ENCODE measurements around the gene BANF1. TPM values are rescaled to one million over a fixed set of nuclear protein-coding genes. Genes with fewer than 3 reads are reported as not detected.
"Not testable (repeated sequence)": the region's sequence is repeated elsewhere in the genome, so short reads cannot be mapped to it uniquely, and the experiment has no call there.

Gene BANF1
- total RNA-seq, 1 experiment from 2014 or later, result 248 TPM

DNA sequence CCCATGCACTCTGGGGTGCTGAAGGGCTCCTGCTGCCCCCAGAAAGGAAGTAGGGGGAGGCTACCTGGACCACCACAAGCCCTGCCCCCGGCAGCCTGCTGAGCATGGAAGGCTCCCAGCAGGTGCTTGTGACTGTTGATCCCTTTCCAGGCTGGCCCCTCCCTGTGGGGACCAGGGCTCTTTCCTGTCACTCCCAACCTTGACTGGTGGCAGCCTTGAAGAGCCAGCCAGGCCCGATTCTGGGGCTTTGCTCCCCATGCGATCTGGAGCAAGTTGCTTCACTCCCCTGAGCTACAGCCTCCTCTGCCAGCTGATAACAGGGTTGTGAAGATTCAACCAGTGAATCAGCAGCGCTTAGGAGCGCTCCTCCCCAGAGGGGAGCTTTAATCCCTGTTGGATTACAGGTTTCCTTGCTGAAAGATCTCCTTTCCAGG lies 4.9 kb downstream of the BANF1 start:
- no peaks in the 10 kb centered on the region for H3K27me3 Mint-ChIP-seq (ENCODE audit: unreplicated experiment)
- H3K9me3 Mint-ChIP-seq (ENCODE audit: low read depth, unreplicated experiment), result no peaks in the 10 kb centered on the region
- TF ChIP-seq, protein P1, sequence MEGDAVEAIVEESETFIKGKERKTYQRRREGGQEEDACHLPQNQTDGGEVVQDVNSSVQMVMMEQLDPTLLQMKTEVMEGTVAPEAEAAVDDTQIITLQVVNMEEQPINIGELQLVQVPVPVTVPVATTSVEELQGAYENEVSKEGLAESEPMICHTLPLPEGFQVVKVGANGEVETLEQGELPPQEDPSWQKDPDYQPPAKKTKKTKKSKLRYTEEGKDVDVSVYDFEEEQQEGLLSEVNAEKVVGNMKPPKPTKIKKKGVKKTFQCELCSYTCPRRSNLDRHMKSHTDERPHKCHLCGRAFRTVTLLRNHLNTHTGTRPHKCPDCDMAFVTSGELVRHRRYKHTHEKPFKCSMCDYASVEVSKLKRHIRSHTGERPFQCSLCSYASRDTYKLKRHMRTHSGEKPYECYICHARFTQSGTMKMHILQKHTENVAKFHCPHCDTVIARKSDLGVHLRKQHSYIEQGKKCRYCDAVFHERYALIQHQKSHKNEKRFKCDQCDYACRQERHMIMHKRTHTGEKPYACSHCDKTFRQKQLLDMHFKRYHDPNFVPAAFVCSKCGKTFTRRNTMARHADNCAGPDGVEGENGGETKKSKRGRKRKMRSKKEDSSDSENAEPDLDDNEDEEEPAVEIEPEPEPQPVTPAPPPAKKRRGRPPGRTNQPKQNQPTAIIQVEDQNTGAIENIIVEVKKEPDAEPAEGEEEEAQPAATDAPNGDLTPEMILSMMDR (IDR thresholded peaks at IDR 0.05; ENCODE audit: unreplicated experiment), result no peak
- peaks cover 46% of the 10 kb centered on the region for H3K36me3 Mint-ChIP-seq (ENCODE audit: insufficient read depth, unreplicated experiment)
- intact Hi-C loops (cut with micrococcal nuclease; ENCODE audit: unreplicated experiment), result no loop called here
- no peak overlapping the region for H3K4me3 Mint-ChIP-seq (ENCODE audit: low read depth, unreplicated experiment)
- DNase-seq, result no peak
- no TSS peak for BruUV-seq (replicated peaks)
- peaks cover 7% of the 10 kb centered on the region for H3K4me1 Mint-ChIP-seq (ENCODE audit: low read depth, unreplicated experiment)
- no peak overlapping the region for H3K27ac Mint-ChIP-seq (ENCODE audit: unreplicated experiment)
- CTCF ChIA-PET, result no interaction called here

DNA sequence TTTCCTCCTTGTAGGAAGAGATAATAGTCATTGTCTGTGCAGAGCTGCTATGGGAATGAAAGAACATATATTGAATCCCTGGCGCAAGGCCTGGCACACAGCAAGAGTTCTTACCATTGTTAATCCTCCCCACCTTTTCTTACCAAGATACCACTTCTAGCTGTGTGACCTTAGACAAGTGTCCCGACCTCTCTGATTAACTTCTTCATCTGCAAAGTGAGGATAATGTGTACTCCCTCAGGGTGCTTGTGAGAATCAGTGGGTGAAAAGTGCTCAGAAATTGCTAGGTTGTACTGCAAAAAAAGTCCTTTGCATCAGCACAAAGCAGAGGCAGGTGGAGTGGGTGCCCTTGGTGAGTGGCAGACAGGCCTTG lies 5.8 kb downstream of the BANF1 start:
- H3K27me3 Mint-ChIP-seq (ENCODE audit: unreplicated experiment), result no peaks in the 10 kb centered on the region
- H3K27ac Mint-ChIP-seq (ENCODE audit: unreplicated experiment), result no peak overlapping the region
- intact Hi-C loops (cut with micrococcal nuclease; ENCODE audit: unreplicated experiment), result no loop called here
- no peaks in the 10 kb centered on the region for H3K9me3 Mint-ChIP-seq (ENCODE audit: low read depth, unreplicated experiment)
- BruUV-seq (replicated peaks), result no TSS peak
- TF ChIP-seq, protein P1 (IDR thresholded peaks at IDR 0.05; ENCODE audit: unreplicated experiment), result no peak
- peaks cover 46% of the 10 kb centered on the region for H3K36me3 Mint-ChIP-seq (ENCODE audit: insufficient read depth, unreplicated experiment)
- CTCF ChIA-PET, result no interaction called here
- H3K4me1 Mint-ChIP-seq (ENCODE audit: low read depth, unreplicated experiment), result peaks cover 5% of the 10 kb centered on the region
- DNase-seq, result no peak
- no peak overlapping the region for H3K4me3 Mint-ChIP-seq (ENCODE audit: low read depth, unreplicated experiment)

DNA sequence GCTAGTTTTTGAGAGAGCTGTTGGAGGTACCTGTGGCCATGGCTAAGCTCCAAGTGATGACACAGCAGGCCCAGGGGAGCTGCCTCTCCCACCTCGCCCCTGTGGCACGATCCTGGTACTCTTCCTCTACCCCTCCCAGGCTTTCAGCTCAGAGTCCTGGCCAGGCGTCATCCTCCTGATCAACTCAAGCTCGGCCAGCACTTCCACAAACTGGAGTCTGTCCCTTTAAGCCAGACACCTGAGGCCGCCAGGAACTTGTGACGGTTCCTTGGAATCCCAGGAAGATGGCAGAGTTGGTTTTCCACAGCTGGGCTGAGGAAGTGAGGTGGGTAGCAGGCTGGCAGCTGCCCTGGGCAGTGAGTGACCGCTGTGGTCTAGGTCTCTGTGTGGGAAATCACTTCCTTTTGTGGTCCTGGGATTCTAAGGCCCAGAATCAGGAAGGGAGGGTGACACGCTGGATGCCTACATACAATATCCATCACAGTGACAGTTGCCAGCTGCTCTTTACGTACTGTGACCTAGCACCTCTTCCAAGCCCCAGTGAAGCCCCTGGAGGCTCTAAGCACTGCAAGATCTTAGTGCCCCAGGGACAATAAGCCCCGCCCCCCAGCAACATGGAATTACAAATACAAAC lies 6.3 kb downstream of the BANF1 start:
- Mint-ChIP-seq H3K36me3 (ENCODE audit: insufficient read depth, unreplicated experiment) (peaks cover 41% of the 10 kb centered on the region), H3K27ac (ENCODE audit: unreplicated experiment) (no peak overlapping the region), H3K9me3 (ENCODE audit: low read depth, unreplicated experiment) (no peaks in the 10 kb centered on the region), H3K4me3 (ENCODE audit: low read depth, unreplicated experiment) (no peak overlapping the region), H3K27me3 (ENCODE audit: unreplicated experiment) (no peaks in the 10 kb centered on the region), H3K4me1 (ENCODE audit: low read depth, unreplicated experiment) (peaks cover 6% of the 10 kb centered on the region)
- intact Hi-C loops (cut with micrococcal nuclease; ENCODE audit: unreplicated experiment), result no loop called here
- no TSS peak for BruUV-seq (replicated peaks)
- TF ChIP-seq, protein P1 (IDR thresholded peaks at IDR 0.05; ENCODE audit: unreplicated experiment), result no peak
- no peak for DNase-seq
- CTCF ChIA-PET, result interaction anchor here (0.6 kb wide), 1 partner anchor 462 kb away, joined by 6 read pairs; no protein-coding TSS in a partner anchor

DNA sequence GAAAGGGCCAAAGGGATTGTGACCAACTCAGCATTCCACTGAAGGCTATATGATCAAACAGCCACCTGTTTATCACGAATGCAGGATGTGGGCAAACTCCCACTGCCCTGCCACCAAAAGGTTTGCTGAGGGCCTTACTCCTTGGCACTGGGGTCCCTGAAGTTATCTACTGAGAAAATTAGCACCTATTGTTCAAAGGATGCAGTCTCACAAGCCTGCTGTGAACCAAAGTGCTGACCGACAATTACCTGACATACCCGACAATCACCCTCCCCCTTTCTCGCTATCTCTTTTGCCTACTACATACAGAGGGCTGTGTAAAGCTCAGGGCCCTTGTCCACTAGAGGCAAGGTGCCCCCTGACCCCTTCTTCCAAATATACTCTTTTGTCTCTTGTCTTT lies 7.7 kb downstream of the BANF1 start:
- DNase-seq; H3K9me3 Mint-ChIP-seq (ENCODE audit: low read depth, unreplicated experiment); H3K27ac Mint-ChIP-seq (ENCODE audit: unreplicated experiment); H3K4me3 Mint-ChIP-seq (ENCODE audit: low read depth, unreplicated experiment); CTCF ChIA-PET; BruUV-seq (replicated peaks); intact Hi-C loops (cut with micrococcal nuclease; ENCODE audit: unreplicated experiment); H3K27me3 Mint-ChIP-seq (ENCODE audit: unreplicated experiment): not testable (repeated sequence)
- peaks cover 43% of the 10 kb centered on the region for H3K36me3 Mint-ChIP-seq (ENCODE audit: insufficient read depth, unreplicated experiment)
- H3K4me1 Mint-ChIP-seq (ENCODE audit: low read depth, unreplicated experiment), result peaks cover 17% of the 10 kb centered on the region

DNA sequence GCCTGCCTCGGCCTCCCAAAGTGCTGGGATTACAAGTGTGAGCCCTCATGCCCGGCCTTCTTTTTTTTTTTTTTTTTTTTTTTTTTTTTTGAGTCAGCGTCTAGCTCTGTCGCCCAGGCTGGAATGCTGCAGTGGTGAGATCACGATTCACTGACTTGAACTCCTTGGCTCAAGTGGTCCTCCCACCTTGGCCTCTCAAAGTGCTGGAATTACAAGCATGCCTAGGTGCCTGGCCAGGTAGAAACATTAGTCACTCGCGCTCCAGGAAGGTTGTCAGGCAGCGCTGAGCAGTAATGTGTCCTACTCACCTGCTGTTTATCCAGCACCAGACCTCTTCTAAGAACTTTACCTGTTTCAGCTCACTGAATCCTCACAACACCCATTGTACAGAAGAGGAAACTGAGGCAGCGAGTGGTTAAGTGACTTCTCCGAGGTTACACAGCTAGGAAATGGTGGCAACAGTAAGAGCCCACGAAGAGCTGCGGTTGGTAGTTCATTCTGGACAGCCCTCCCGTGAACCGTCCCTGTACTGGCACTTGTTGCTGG lies 9.0 kb downstream of the BANF1 start:
- intact Hi-C loops (cut with micrococcal nuclease; ENCODE audit: unreplicated experiment), result loop anchor here (1.0 kb wide), 1 partner anchor 9 kb away; the partner anchor contains the start of genes BANF1 and EIF1AD
- Mint-ChIP-seq H3K27ac (ENCODE audit: unreplicated experiment) (peak overlapping the region; percentile 63), H3K9me3 (ENCODE audit: low read depth, unreplicated experiment) (no peaks in the 10 kb centered on the region), H3K4me1 (ENCODE audit: low read depth, unreplicated experiment) (peaks cover 29% of the 10 kb centered on the region), H3K36me3 (ENCODE audit: insufficient read depth, unreplicated experiment) (peaks cover 43% of the 10 kb centered on the region), H3K4me3 (ENCODE audit: low read depth, unreplicated experiment) (peak overlapping the region; percentile 57), H3K27me3 (ENCODE audit: unreplicated experiment) (no peaks in the 10 kb centered on the region)
- peak; percentile 87 for DNase-seq
- no TSS peak for BruUV-seq (replicated peaks)
- TF ChIP-seq, protein P1 (IDR thresholded peaks at IDR 0.05; ENCODE audit: unreplicated experiment), result no peak
- CTCF ChIA-PET, result interaction anchor here (0.6 to 1.3 kb wide), 8 partner anchors 9 to 127 kb away, joined by 3 to 10 read pairs (median 4); partner anchors contain the start of genes BANF1, EIF1AD and SF3B2

All from Calu3 (cell line).